ENCODE data around the gene GLUD2. TPM values are rescaled to one million over a fixed set of nuclear protein-coding genes. Genes with fewer than 3 reads are reported as not detected.

Gene GLUD2
- total RNA-seq, 1 donor from 2014 or later: 8.9 TPM

DNA sequence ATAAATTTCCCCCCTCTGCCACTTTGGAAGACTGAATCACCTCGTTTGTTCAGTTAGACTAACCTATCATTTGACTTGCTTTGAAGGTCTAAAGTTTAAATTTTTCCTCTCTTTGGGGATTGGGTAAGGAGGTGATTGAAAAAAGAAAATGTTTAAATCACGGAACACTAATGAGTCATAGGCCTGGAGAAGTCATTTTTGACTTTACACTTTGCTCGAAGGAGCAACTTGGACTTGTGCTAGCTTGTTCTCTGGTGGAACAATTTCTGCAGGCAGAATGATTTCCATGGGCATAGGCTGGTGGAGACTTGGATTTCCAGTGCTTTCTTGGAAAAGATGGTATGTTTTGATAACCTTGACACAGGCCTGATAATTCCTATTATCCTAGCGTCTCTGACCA lies 10.5 kb upstream of the GLUD2 start:
- Histone ChIP-seq H3K36me3 (no peaks in the 10 kb centered on the region), H2AFZ (replicated peaks) (no peak overlapping the region), H3K79me2 (ENCODE audit: low read depth) (no peaks in the 10 kb centered on the region), H4K20me1 (ENCODE audit: low read depth) (no peaks in the 10 kb centered on the region), H3K9me3 (ENCODE audit: low read depth) (no peaks in the 10 kb centered on the region), H3K27ac (no peak overlapping the region), H3K9ac (no peak overlapping the region), H3K4me3 (no peak overlapping the region), H3K4me1 (no peaks in the 10 kb centered on the region), H3F3A (ENCODE audit: low read depth) (no peaks in the 10 kb centered on the region), H3K4me2 (no peak overlapping the region), H3K27me3 (no peaks in the 10 kb centered on the region)
- H3K4me3 Mint-ChIP-seq: no peak overlapping the region
- no peaks in the 10 kb centered on the region for H3K4me1 Mint-ChIP-seq
- peaks cover 5% of the 10 kb centered on the region for H3K9me3 Mint-ChIP-seq
- H3K27me3 Mint-ChIP-seq (ENCODE audit: insufficient read depth, low read depth): peaks cover 2% of the 10 kb centered on the region
- no peaks in the 10 kb centered on the region for H3K36me3 Mint-ChIP-seq
- DNase-seq (ENCODE audit: low spot score): no peak
- no peak overlapping the region for H3K27ac Mint-ChIP-seq
- TF ChIP-seq EZH2 (IDR thresholded peaks at IDR 0.05) (no peak), EZH2phosphoT487 (IDR thresholded peaks at IDR 0.05) (no peak)
- TF ChIP-seq, protein P1, sequence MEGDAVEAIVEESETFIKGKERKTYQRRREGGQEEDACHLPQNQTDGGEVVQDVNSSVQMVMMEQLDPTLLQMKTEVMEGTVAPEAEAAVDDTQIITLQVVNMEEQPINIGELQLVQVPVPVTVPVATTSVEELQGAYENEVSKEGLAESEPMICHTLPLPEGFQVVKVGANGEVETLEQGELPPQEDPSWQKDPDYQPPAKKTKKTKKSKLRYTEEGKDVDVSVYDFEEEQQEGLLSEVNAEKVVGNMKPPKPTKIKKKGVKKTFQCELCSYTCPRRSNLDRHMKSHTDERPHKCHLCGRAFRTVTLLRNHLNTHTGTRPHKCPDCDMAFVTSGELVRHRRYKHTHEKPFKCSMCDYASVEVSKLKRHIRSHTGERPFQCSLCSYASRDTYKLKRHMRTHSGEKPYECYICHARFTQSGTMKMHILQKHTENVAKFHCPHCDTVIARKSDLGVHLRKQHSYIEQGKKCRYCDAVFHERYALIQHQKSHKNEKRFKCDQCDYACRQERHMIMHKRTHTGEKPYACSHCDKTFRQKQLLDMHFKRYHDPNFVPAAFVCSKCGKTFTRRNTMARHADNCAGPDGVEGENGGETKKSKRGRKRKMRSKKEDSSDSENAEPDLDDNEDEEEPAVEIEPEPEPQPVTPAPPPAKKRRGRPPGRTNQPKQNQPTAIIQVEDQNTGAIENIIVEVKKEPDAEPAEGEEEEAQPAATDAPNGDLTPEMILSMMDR (IDR thresholded peaks at IDR 0.05): no peak

DNA sequence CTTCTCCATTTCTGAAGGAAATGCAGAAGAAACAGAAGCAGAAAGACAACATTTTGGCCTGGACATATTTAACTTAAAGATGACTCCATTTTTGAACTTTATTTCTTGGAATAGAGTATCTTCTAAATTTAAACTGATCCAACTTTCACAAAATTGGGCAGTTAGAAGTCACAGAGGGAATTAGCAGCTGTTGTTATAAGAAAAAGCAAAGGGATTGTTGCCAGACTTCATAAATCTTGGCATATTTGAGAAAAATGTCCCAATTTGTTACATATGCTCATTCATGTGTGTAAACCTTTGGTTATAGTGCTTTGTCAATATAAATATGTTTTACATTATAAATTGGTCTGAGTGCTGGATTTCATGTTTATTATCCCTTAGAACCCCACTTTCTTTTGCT lies 3.4 kb downstream of the GLUD2 start:
- peaks cover 6% of the 10 kb centered on the region for H3K9me3 Mint-ChIP-seq
- no peak overlapping the region for H3K4me3 Mint-ChIP-seq

DNA sequence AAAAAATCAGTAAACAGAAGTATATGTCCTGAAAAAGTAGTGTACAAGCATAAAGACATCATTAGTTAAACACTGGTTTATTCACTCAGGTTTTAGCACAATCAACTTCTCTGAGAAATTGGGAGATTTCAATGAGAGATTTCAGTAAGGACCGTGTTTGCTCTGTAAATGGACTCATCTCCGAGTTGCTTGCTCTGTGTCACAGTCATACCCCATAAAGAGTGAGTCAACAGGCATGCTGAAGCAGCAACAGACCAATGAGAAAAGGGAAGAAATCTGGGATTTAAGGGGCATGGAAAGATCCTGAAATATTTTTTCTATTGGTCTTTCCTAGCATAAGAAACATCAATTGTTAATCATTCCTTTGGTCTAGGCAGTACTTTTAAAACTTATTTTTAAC lies 4.7 kb downstream of the GLUD2 start:
- no peak for TF ChIP-seq EZH2 (IDR thresholded peaks at IDR 0.05)
- TF ChIP-seq EZH2phosphoT487 (IDR thresholded peaks at IDR 0.05): no peak
- TF ChIP-seq, protein P1 (IDR thresholded peaks at IDR 0.05): no peak
- Histone ChIP-seq H3K4me2 (no peak overlapping the region), H3K27me3 (peaks cover 17% of the 10 kb centered on the region), H3F3A (ENCODE audit: low read depth) (no peaks in the 10 kb centered on the region), H3K4me3 (no peak overlapping the region), H3K9ac (no peak overlapping the region), H3K79me2 (ENCODE audit: low read depth) (no peaks in the 10 kb centered on the region), H3K36me3 (no peaks in the 10 kb centered on the region), H2AFZ (replicated peaks) (no peak overlapping the region), H3K27ac (no peak overlapping the region), H4K20me1 (ENCODE audit: low read depth) (no peaks in the 10 kb centered on the region), H3K4me1 (no peaks in the 10 kb centered on the region), H3K9me3 (ENCODE audit: low read depth) (peaks cover 2% of the 10 kb centered on the region)
- DNase-seq (ENCODE audit: low spot score): no peak
- H3K4me1 Mint-ChIP-seq: no peaks in the 10 kb centered on the region
- peaks cover 6% of the 10 kb centered on the region for H3K9me3 Mint-ChIP-seq
- no peaks in the 10 kb centered on the region for H3K27me3 Mint-ChIP-seq (ENCODE audit: insufficient read depth, low read depth)
- no peak overlapping the region for H3K27ac Mint-ChIP-seq
- H3K36me3 Mint-ChIP-seq: no peaks in the 10 kb centered on the region
- H3K4me3 Mint-ChIP-seq: no peak overlapping the region

More for the DNA sequence above, 3.4 kb downstream of the GLUD2 start:
- Histone ChIP-seq H3K36me3 (no peaks in the 10 kb centered on the region), H3K27ac (no peak overlapping the region), H4K20me1 (ENCODE audit: low read depth) (no peaks in the 10 kb centered on the region), H3F3A (ENCODE audit: low read depth) (no peaks in the 10 kb centered on the region), H3K9ac (no peak overlapping the region), H3K4me1 (no peaks in the 10 kb centered on the region), H3K79me2 (ENCODE audit: low read depth) (no peaks in the 10 kb centered on the region), H3K9me3 (ENCODE audit: low read depth) (no peaks in the 10 kb centered on the region), H3K27me3 (peaks cover 28% of the 10 kb centered on the region), H2AFZ (replicated peaks) (no peak overlapping the region), H3K4me2 (no peak overlapping the region), H3K4me3 (no peak overlapping the region)
- TF ChIP-seq, protein P1 (IDR thresholded peaks at IDR 0.05): no peak
- TF ChIP-seq EZH2phosphoT487 (IDR thresholded peaks at IDR 0.05) (no peak), EZH2 (IDR thresholded peaks at IDR 0.05) (no peak)
- Mint-ChIP-seq H3K27me3 (ENCODE audit: insufficient read depth, low read depth) (no peaks in the 10 kb centered on the region), H3K36me3 (no peaks in the 10 kb centered on the region), H3K4me1 (no peaks in the 10 kb centered on the region), H3K27ac (no peak overlapping the region)
- no peak for DNase-seq (ENCODE audit: low spot score)
